Testis (tissue), 3 donors: ENCODE results near the gene DCAF12. TPM values are rescaled to one million over a fixed set of nuclear protein-coding genes. Genes with fewer than 3 reads are reported as not detected.

Experiments used
- DNase-seq: peaks from one replicate; pipeline ENCODE4 v3.0.0-alpha.2; 2019
- H3K27ac ChIP-seq, 2 donors: fragments of 200-600 bp; sonication (generic); one replicate each; pipeline ENCODE4 v1.5.1; 2019
- H3K27me3 ChIP-seq: fragments of 200-600 bp; sonication (generic); one replicate; pipeline ENCODE4 v1.5.1; 2019
- H3K36me3 ChIP-seq: fragments of 200-600 bp; sonication (generic); one replicate; pipeline ENCODE4 v1.5.1; 2017; ENCODE audit warnings: low read depth; ENCODE audit errors: missing control alignments
- H3K4me1 ChIP-seq: fragments of 200-600 bp; sonication (generic); one replicate; pipeline ENCODE4 v1.5.1; 2019
- H3K4me3 ChIP-seq, 2 donors: fragments of 200-600 bp; sonication (generic); one replicate each; pipeline ENCODE4 v1.5.1; 2017 to 2019
- H3K9me3 ChIP-seq: fragments of 200-600 bp; sonication (generic); one replicate; pipeline ENCODE4 v1.5.1; 2017
- POLR2A ChIP-seq: fragments of 450-650 bp; IDR thresholded peaks from one replicate; pipeline ENCODE4 v1.6.1; 2017; ENCODE audit warnings: antibody characterized with exemption, mild to moderate bottlenecking, moderate library complexity
- WGBS, 2 donors: methylation state at CpG; one replicate each; pipeline ENCODE4 v1.1.5; 2018; 5-methylcytosine and 5-hydroxymethylcytosine counted together
- intact Hi-C: fragments of 100-400 bp; cut with DNase I; formaldehyde crosslinking; loops from one replicate; pipeline ENCODE4 v1.15.1; 2023; ENCODE audit warnings: low total_unique reads
- polyA plus RNA-seq: library from polyadenylated mRNA; stranded (reverse); fragments of 350-450 nt; fragmentation: Illumina TruSeq; extraction: RNeasy Lipid Tissue Mini Kit (QIAGEN cat#74804); gene quantifications from one replicate; pipeline ENCODE4 v1.2.3, GENCODE V29; 2014; ENCODE audit warnings: low read depth, low replicate concordance; ENCODE audit not compliant: insufficient read depth
- total RNA-seq, 2 donors: library from RNA; depleted of rRNA; stranded (reverse); fragments of >200 nt; gene quantifications; one replicate each; pipeline ENCODE4 v1.2.3, GENCODE V29; 2016
- TF ChIP-seq, protein P1 (sequence below), 3 experiments: fragments of 450-650 bp in 2 of 3; fragments of 200-600 bp in 1 of 3; sonication (generic) in 1 of 3; IDR thresholded peaks; one replicate each; pipeline ENCODE4 v1.5.1; 2016 to 2019; ENCODE audit warnings: antibody characterized with exemption in 3 of 3, mild to moderate bottlenecking in 2 of 3, moderate library complexity in 1 of 3

Gene DCAF12
- total and polyA plus RNA-seq, 3 donors from 2014 or later, result 99.3 to 169 (median 120) TPM

- WGBS, 2 donors, result 53 to 56% methylated on average over 16 to 17 of the region's 17 CpGs
- H3K4me1 ChIP-seq, result peaks cover 29% of the 10 kb centered on the region
- intact Hi-C loops, result no loop called here
- no peaks in the 10 kb centered on the region for H3K9me3 ChIP-seq
- peak overlapping the region; percentile 85 to 94 for H3K27ac ChIP-seq
- TF ChIP-seq, protein P1, sequence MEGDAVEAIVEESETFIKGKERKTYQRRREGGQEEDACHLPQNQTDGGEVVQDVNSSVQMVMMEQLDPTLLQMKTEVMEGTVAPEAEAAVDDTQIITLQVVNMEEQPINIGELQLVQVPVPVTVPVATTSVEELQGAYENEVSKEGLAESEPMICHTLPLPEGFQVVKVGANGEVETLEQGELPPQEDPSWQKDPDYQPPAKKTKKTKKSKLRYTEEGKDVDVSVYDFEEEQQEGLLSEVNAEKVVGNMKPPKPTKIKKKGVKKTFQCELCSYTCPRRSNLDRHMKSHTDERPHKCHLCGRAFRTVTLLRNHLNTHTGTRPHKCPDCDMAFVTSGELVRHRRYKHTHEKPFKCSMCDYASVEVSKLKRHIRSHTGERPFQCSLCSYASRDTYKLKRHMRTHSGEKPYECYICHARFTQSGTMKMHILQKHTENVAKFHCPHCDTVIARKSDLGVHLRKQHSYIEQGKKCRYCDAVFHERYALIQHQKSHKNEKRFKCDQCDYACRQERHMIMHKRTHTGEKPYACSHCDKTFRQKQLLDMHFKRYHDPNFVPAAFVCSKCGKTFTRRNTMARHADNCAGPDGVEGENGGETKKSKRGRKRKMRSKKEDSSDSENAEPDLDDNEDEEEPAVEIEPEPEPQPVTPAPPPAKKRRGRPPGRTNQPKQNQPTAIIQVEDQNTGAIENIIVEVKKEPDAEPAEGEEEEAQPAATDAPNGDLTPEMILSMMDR (IDR thresholded peaks at IDR 0.05), result no peak
- TF ChIP-seq POLR2A, result no peak
- H3K27me3 ChIP-seq, result no peaks in the 10 kb centered on the region
- H3K4me3 ChIP-seq, result peak overlapping the region; percentile 70 to 97
- no peak for DNase-seq
- no peaks in the 10 kb centered on the region for H3K36me3 ChIP-seq
These were observed 794 bp upstream of the DCAF12 start for GRCh38 chr9:34127035-34127948.

DNA sequence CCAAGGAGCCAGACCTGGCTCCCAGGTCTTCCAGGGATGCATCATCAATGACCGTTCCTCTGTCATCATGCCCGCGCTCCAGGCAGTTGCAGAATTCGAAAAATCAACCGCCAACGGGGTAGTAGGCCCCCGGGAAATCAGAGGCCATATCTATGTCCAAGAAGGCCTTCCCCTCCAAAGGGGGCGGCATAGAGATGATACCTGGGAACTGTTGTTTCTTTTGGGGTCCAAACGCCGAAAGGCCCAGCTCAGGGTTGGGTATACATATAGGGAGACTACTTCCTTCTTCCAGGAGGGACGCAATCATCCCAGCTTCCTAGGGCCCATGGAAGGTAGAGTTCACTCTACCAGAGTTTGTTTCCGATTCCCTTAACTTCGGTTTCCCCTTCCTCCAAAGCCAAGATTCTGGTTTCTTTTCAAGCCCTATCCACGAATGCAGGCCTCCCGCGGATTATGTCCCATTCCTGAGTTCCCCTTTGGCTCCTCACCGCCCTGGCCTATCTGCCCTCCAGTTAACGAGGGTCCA lies 754 bp downstream of the DCAF12 start:
- DNase-seq, result peak; percentile 36
- TF ChIP-seq, protein P1 (IDR thresholded peaks at IDR 0.05), result no peak
- no peak for TF ChIP-seq POLR2A
- WGBS, 2 donors, result 0 to 1% methylated on average over 18 of the region's 18 CpGs
- Histone ChIP-seq H3K36me3 (no peaks in the 10 kb centered on the region), H3K4me1 (peaks cover 44% of the 10 kb centered on the region), H3K27ac (peak overlapping the region; percentile 85 to 94), H3K4me3 (peak overlapping the region; percentile 70 to 97), H3K27me3 (no peaks in the 10 kb centered on the region), H3K9me3 (no peaks in the 10 kb centered on the region)
- intact Hi-C loops, result no loop called here

- H3K9me3 ChIP-seq, result no peaks in the 10 kb centered on the region
- intact Hi-C loops, result no loop called here
- H3K27me3 ChIP-seq, result no peaks in the 10 kb centered on the region
- 19 to 29% methylated on average over 6 of the region's 6 CpGs for WGBS, 2 donors
- H3K4me1 ChIP-seq, result peaks cover 46% of the 10 kb centered on the region
- DNase-seq, result no peak
- no peak for TF ChIP-seq POLR2A
- TF ChIP-seq, protein P1 (IDR thresholded peaks at IDR 0.05), result no peak
- H3K27ac ChIP-seq, result peak overlapping the region in 1 of 2 donors; percentile 94
- H3K36me3 ChIP-seq, result no peaks in the 10 kb centered on the region
- H3K4me3 ChIP-seq, result peak overlapping the region; percentile 70 to 97
These were observed 1.6 kb downstream of the DCAF12 start for GRCh38 chr9:34124926-34125325.

- H3K27ac ChIP-seq, result no peak overlapping the region
- no peaks in the 10 kb centered on the region for H3K9me3 ChIP-seq
- no peaks in the 10 kb centered on the region for H3K36me3 ChIP-seq
- no peak overlapping the region for H3K4me3 ChIP-seq
- peaks cover 46% of the 10 kb centered on the region for H3K4me1 ChIP-seq
- intact Hi-C loops, result no loop called here
- no peak for DNase-seq
- WGBS, 2 donors, result 44 to 53% methylated on average over 4 of the region's 4 CpGs
- TF ChIP-seq, protein P1 (IDR thresholded peaks at IDR 0.05), result no peak
- TF ChIP-seq POLR2A, result no peak
- no peaks in the 10 kb centered on the region for H3K27me3 ChIP-seq
These were observed 2.4 kb downstream of the DCAF12 start for GRCh38 chr9:34124099-34124498.
